DOHH2 (cell line): Measurements from ENCODE around the gene HMGCS1.

ENCODE experiments used
- CTCF ChIP-seq: fragments of 200-600 bp; sonication (generic); IDR thresholded peaks from one replicate; pipeline ENCODE4 v1.5.1; 2014; ENCODE audit warnings: antibody characterized with exemption, mild to moderate bottlenecking, low read depth, low read length; ENCODE audit not compliant: poor library complexity, severe bottlenecking
- EZH2phosphoT487 ChIP-seq: fragments of 200-600 bp; sonication (generic); IDR thresholded peaks from 2 replicates; pipeline ENCODE4 v1.6.1; 2017; ENCODE audit warnings: borderline replicate concordance, mild to moderate bottlenecking, antibody characterized with exemption, low read length, moderate library complexity, mixed read lengths

- TF ChIP-seq CTCF, result no peak
- no peak for TF ChIP-seq EZH2phosphoT487
These were observed 13.1 kb downstream of the HMGCS1 start for GRCh38 chr5:43300112-43300511.
